Caki2 (cell line): ENCODE results near the gene GEMIN2. TPM values are rescaled to one million over a fixed set of nuclear protein-coding genes. Genes with fewer than 3 reads are reported as not detected.

Experiments
- total RNA-seq: library from RNA; depleted of rRNA; stranded (reverse); fragments of >200 nt; shearing (Covaris generic); gene quantifications from 2 replicates; pipeline ENCODE4 v1.2.3, GENCODE V29; 2014; ENCODE audit warnings: low replicate concordance; rRNA removed

The GEMIN2 gene
- total RNA-seq, 1 experiment from 2014 or later, result 88.7 TPM

Other genes with a start within 250 kb of the GEMIN2 start
- 175 and 232 TPM in 2 replicates for gene SEC23A, start 11.1 kb upstream of the GEMIN2 start, total RNA-seq
- gene TRAPPC6B, start 56.0 kb downstream of the GEMIN2 start, total RNA-seq, result 3.1 and 3.6 TPM in 2 replicates
- 5.3 and 5.9 TPM in 2 replicates for gene PNN, start 60.9 kb downstream of the GEMIN2 start, total RNA-seq
- 18.3 and 29.2 TPM in 2 replicates for gene MIA2, start 119.6 kb downstream of the GEMIN2 start, total RNA-seq